ENCODE data around the gene SAPCD1.
"Not testable (repeated sequence)": the region's sequence is repeated elsewhere in the genome, so short reads cannot be mapped to it uniquely, and the experiment has no call there.

SAPCD1 gene

GRCh38 chr6:31777667-31778050, 15.2 kb downstream of the SAPCD1 start:
- DNase-seq (ENCODE audit: low read depth in 2 of 2), result no peak

GRCh38 chr6:31778193-31778592, 15.7 kb downstream of the SAPCD1 start:
- no peak for DNase-seq (ENCODE audit: low read depth in 2 of 2)

DNA sequence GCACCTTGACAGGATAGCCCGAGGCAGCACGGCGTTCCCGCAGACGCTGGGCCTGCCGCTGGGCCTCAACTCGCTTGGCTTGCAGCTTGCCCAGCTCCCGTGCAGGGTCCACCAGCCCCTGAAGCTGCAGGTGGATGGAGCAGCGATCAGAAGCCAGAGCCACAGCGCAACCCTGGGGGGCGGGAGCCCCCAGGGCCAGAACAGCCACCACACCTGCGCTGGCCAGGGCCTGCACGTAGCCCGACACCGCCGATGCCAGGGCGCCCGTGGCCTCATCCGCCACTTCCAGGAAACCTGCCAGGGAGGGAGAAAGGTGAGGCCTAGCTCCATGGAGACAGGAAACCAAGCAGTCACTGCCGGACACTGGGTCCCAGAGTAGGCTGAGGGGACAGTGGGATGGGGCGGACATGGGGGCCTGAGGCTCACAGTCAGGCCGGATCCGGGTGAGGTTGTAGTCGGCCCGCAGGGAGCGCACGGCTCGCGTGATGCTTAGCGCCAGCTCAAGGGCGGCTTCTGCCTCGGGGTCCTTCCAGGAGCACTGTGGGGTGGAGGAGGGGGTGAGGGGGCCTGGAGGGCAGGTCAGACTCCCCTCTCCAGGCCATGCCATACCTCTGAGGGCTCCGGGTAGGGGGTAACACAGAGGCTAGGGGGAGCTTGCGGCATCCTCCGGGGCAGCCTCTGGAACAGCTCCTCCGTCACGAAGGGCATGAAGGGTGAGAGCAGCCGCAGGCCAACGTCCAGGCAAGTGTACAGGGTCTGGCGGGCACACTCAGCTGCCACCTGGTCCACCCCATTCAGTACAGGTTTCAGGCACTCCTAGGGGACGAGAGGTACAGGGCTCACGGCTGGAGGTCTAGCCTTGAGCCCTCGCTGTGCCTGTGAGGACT, 16.8 kb downstream of the SAPCD1 start:
- DNase-seq (ENCODE audit: low read depth in 2 of 2), result no peak

- DNase-seq (ENCODE audit: low read depth in 2 of 2), result no peak
These were observed 17.5 kb downstream of the SAPCD1 start for GRCh38 chr6:31779908-31780307.

DNA sequence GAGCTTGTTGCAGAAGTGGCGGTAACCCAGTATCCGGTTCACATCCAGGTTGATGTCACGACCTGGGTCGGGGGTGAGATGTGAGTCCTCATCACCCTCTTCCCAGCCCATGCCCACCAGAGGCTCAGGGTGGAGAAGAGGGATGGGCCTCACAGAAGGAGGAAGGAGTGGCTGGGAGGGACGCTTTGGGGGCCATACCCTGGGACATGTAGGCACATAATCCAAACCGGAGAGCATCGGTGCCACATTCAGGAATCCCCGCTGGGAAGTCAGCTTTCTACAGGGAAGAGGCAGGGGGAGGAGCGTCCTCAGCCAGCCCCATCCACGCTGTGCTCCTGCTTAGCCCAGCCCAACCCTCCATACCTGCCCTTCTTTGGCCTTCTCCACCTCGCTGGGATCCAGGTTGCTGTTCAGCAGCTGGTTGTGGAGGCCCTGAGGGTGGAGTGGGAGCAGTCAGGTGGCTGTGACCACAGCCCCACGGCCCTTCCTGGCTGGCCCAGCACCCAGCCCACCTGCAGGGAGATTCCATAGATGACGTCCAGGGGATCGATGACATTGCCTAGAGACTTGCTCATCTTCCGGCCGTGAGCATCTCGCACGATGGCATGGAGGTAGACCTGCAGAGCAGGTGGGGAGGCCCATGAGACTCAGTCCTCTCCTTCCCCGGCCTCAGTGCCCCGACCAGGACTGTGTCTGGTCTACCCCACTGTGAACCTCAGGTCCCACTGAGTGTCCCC, 18.2 kb downstream of the SAPCD1 start:
- no peak for DNase-seq (ENCODE audit: low read depth in 2 of 2)

DNA sequence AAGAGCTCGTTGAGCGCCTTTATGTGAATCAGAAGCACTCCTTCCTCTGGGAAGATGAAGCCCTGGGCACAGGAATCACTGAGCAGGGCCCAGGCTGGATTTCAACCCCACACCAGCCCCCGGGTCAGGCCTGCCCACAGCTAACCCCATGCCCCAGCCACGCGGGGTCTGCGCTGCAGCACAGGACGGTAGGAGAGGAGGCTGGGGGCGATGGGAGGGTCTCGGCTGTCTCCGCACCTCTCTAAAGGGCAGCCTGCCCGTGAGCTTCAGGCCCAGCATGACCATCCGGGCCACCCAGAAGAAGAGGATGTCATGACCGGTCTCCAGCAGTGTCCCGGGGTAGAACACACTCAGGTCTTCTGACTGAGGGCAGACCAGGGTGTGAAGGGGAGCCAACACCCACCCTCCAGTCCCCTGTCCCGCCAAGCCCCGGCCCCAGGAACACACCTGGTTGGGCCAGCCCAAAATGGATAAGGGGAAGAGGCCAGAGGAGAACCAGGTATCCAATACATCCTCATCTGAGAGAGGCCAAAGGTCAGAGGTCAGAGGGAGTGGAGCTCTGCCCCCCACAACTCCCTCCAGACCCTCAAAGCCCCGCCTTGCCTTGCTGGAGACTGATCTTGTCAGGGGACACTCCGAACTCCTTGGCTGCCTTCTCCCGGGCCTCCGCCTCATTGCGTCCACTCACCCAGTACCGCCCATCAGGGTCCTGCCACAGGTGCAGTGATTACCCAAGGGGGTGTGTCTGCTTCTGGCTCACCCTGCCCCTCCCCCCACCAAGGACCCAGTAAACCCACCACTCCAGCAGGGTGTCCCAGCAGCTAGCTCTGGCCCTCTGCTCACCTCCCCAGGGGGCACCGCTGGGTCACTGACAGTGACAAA, 19.0 kb downstream of the SAPCD1 start:
- DNase-seq (ENCODE audit: low read depth in 2 of 2), result no peak

DNA sequence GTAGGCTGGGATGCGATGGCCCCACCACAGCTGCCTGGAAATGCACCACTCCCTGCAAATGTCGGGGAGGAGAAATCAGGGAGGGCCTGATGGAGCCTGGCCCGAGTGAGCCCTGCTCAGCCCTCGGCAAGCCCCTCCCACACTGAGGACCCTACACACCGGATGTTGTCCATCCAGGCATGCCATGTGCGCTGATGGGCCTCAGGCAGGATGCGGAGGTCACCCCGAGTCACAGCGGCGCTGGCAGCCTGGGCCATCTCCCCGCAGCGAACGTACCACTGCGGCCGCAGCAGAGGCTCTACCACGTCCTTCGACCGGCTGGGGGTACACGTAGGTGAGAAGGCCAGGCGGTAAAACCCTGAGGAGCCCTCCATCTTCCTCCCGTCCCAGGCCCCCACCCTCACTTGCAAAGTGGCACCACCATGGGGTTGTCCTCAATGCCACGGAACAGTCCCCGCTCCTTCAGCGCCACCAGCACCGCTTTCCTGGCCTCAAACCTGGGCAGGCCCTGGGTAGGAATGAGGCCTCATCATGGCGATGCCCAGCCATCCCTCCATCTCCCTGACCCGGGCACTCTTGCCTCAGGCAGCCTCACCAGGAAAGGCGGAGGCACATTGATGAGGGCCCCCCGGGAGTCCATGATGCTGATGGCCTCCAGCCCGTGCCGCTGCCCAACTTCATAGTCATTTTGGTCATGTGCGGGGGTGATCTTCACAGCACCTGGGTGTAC, 19.8 kb downstream of the SAPCD1 start:
- DNase-seq (ENCODE audit: low read depth in 2 of 2), result no peak

DNA sequence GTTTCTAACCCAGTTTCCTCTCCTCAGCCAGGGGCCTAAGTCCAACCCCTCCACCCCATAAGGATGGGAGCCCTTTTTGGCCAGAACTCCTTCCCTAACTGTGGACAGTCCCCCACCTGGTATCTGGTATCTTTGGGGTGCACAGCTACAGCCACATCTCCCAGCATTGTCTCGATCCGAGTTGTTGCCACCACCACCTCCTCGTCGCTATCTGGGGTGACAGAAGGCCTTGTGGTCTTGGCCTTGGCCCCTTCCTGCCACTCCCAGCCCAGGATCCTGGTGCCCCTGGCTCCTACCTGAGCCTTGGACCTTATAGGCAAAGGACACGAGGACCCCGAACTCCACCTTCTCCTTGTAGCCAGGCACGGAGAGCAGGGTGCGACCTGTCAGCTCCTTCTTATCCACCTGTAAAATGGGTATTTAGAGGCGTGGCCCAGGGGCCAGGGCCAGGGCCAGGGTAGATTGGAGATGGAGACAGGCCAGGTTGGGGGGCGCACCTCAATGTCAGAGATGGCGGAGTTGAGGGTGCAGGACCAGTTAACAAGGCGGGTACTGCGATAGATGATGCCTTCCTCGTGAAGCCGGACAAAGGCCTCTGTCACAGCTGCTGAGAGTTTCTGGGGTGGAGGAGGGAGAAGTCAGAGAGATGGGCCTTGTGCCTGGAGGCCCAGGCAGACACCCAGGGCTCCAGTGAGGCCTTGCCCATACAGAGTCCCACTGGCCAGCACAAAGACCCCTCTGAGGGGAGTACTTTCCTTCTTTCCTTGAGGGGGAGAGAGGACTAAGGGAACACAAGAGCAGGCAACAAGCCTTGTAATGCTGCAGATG, 21.9 kb downstream of the SAPCD1 start:
- no peak for DNase-seq (ENCODE audit: low read depth in 2 of 2)

GRCh38 chr6:31785475-31785874, 23.0 kb downstream of the SAPCD1 start:
- no peak for DNase-seq (ENCODE audit: low read depth in 2 of 2)

DNA sequence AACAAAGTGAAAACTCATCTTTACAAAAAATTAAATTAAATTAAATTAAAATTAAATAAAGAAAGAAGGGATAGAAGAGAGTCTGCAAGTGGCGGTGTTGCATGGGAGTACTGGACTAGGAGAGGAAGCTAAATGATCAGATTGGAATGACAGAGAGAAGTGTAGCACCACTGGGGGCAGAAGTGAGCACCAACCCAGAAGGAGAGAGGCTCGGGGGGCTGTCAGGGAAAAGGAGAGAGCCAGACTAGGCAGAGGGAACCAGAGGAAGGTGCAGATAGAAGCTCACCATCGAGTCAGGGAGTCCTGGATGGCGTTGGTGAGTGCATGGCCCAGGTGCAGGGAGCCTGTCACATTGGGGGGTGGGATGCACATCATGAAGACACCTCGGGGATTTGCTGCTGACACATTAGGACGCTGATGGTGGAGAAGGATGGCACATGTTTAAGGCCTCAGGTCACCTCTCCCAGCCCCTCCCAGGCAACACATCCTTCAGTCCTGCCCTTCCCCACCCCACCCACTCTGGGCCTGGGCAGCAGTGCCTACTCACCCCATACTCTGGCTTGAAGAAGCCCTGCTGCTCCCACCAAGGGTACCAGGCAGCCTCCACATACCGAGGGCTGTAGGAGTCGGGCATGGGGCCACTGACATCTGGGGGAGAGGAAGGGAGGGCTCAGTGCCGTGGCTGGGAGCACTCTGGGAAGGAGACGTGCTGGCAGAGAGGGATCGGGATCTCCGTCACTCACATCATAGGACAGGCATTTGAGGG, 29.1 kb downstream of the SAPCD1 start:
- DNase-seq (ENCODE audit: low read depth in 2 of 2), result no peak

GRCh38 chr6:31792090-31792374, 29.6 kb downstream of the SAPCD1 start:
- no peak for DNase-seq (ENCODE audit: low read depth in 2 of 2)

DNA sequence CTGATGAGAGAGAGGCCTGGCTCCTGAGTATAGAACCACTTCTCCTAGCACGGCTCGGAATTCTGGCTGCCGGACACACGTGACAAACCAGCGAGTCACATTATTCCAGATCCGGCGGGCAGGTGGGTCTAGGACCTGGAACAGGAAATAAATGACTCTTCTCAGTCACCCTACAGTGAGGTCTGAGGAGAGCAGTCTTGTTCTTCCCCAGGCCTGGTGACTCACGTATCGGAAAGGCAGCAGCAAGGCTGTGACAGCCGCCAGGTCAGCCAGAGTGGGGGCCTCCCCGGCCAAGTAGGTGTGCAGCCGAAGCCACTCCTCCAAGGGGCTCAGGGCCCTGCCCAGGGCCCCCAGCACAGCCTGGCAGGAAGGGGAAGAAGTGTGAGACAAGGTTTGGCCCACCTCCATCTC, 30.3 kb downstream of the SAPCD1 start:
- no peak for DNase-seq (ENCODE audit: low read depth in 2 of 2)

DNA sequence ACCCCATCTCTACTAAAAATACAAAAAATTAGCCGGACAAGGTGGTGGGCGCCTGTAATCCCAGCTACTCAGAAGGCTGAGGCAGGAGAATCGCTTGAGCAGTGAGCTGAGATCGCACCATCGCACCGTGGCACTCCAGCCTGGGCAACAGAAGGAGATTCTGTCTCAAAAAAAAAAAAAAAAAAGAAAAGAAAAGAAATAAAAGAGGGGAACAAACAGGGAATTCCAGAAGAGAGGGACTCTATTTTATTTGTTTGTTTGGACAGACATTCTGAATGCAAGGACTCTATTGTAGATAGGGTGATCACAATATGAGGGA, 31.4 kb downstream of the SAPCD1 start:
- not testable (repeated sequence) for DNase-seq (ENCODE audit: low read depth in 2 of 2)

DNA sequence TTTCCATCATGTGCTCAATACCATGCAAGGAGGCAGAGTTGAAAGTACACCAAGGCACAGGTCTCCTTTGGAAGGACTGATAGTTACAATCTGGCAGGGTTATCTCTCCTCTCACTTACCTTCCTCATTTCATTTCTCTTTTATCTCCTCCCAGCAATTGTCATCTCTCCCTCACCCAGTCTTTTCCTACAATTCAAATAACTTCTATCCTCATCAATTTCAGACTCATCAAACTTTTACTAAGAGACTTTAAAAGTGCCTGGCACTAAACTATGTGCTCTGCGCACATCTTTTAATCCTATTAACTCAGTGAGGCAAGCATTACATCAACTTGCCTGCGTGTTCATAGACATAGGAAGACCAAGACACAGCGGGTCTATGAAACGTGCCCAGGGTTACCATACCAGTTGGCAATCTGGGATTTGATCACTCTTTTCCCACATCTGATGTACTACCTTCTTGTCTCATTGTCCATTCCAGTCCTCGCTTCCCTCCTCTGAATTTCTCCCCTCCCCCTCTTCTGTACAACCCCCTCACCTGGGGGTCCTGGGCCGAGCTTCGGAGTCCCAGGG, 31.9 kb downstream of the SAPCD1 start:
- DNase-seq (ENCODE audit: low read depth in 2 of 2), result no peak

GRCh38 chr6:31794866-31795615, 32.6 kb downstream of the SAPCD1 start:
- no peak for DNase-seq (ENCODE audit: low read depth in 2 of 2)

DNA sequence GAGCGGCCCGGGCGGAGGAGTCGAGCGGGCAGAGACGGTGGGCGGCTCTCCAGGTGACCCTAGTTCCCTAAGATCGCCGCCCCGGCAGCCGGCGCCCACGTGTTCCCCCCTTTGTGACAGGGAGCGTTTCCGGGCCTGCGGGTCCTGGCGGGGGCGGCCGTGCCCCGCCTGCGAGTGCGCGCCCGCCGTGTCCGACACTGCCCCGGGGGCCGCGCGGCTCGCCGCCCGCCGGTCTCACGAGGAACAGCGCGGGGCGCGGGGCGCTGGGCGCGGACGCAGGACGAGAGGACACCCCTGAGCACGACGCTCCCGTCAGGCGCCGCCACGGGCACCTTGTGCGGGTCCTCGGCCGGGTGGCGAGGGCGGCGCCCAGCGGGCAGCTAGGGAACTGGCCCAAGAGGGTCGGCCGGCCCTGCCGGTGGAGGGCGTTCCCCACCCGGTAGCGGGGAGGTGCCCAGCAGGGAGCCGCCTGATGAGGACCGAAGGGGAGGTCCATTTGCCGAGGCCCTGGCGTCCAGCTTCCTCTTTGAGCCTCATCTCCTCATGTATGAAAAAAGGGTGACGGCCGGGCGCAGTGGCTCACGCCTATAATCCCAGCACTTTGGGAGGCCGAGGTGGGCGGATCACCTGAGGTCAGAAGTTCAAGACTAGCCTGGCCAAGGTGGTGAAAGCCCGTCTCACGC, 33.3 kb downstream of the SAPCD1 start, which contains the start of gene VARS1:
Gene VARS1 (minus strand): TSS at position 137 of the 683 bp plus-strand sequence. CDS start 535 bp downstream, outside the sequence.
- peak; percentile 68 to 69 for DNase-seq (ENCODE audit: low read depth in 2 of 2)

DNA sequence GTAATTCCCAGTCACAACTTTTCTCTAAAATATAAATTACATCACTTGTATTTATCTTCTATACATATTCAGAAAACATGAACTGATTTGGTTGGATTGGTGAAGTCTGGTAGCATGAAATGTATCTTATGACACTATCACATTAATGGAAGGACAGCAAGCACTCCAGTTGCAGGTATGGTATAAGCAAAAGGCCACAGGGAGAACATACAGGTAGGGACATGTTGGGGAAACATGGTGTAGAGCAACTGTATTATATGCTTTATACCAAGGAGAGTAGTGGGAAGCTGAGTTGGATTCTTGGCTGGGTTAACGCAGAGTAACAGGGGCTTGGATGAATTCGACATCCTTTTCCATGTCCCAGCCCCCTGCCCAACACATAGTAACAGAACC, 34.5 kb downstream of the SAPCD1 start:
- no peak for DNase-seq (ENCODE audit: low read depth in 2 of 2)

GRCh38 chr6:31797588-31797987, 35.1 kb downstream of the SAPCD1 start:
- DNase-seq (ENCODE audit: low read depth in 2 of 2), result no peak

Measured in fibroblast of skin of left biceps (primary cell).